ENCODE data around the gene AUTS2. TPM values are rescaled to one million over a fixed set of nuclear protein-coding genes. Genes with fewer than 3 reads are reported as not detected.

AUTS2 gene
- total and polyA plus RNA-seq, 2 experiments from 2014 or later: 32.0 to 91.0 TPM

GRCh38 chr7:70063371-70063770, 465.1 kb downstream of the AUTS2 start:
- H3K4me1 Mint-ChIP-seq: peaks cover 17% of the 10 kb centered on the region
- Histone ChIP-seq H3K4me2 (no peak overlapping the region), H3K4me1 (ENCODE audit: insufficient read depth) (0 out of 2 replicates have a peak, but pooled peaks cover 6% of the 10 kb centered on the region), H3K79me2 (replicated peaks; ENCODE audit: insufficient read depth) (no peaks in the 10 kb centered on the region), H3F3A (replicated peaks; ENCODE audit: low read depth) (no peaks in the 10 kb centered on the region), H3K27me3 (ENCODE audit: insufficient read depth) (no peaks in the 10 kb centered on the region), H3K4me3 (no peak overlapping the region), H3K9me2 (ENCODE audit: insufficient read depth) (no peaks in the 10 kb centered on the region), H4K20me1 (replicated peaks; ENCODE audit: insufficient read depth) (no peaks in the 10 kb centered on the region), H3K36me3 (ENCODE audit: insufficient read depth) (no peaks in the 10 kb centered on the region), H2AFZ (no peak overlapping the region), H3K27ac (ENCODE audit: low read depth) (no peak overlapping the region)
- TF ChIP-seq ZNF114 (CRISPR knock-in tag; IDR thresholded peaks at IDR 0.05): no peak
- no peak for TF ChIP-seq ZNF462 (CRISPR knock-in tag; IDR thresholded peaks at IDR 0.05)
- no peak for TF ChIP-seq POLR2AphosphoS5 (IDR thresholded peaks at IDR 0.05; ENCODE audit: low read depth)
- TF ChIP-seq ETS1 (IDR thresholded peaks at IDR 0.05): no peak
- no peak for TF ChIP-seq ZNF331 (CRISPR knock-in tag; IDR thresholded peaks at IDR 0.05; ENCODE audit: low read depth)
- no peak for TF ChIP-seq CREB1 (CRISPR knock-in tag; IDR thresholded peaks at IDR 0.05; ENCODE audit: low read depth)
- TF ChIP-seq CTCF (conservative IDR thresholded peaks at IDR 0.05; ENCODE audit: low read depth in 2 of 2): no peak
- TF ChIP-seq NANOG (IDR thresholded peaks at IDR 0.05; ENCODE audit: borderline replicate concordance): no peak
- no peaks in the 10 kb centered on the region for H3K9me3 Mint-ChIP-seq
- no peak overlapping the region for H3K4me3 Mint-ChIP-seq
- ATAC-seq (no peak), DNase-seq (ENCODE audit: low spot score) (no peak)
- peaks cover 2% of the 10 kb centered on the region for H3K27me3 Mint-ChIP-seq (ENCODE audit: insufficient read depth, low read depth, poor library complexity)
- no peak overlapping the region for H3K27ac Mint-ChIP-seq
- H3K36me3 Mint-ChIP-seq (ENCODE audit: low read depth): no peaks in the 10 kb centered on the region

Measured in GM23338 (cell line).